Measurements from ENCODE around the gene THTPA.
"Not testable (repeated sequence)": the region's sequence is repeated elsewhere in the genome, so short reads cannot be mapped to it uniquely, and the experiment has no call there.

THTPA gene

DNA sequence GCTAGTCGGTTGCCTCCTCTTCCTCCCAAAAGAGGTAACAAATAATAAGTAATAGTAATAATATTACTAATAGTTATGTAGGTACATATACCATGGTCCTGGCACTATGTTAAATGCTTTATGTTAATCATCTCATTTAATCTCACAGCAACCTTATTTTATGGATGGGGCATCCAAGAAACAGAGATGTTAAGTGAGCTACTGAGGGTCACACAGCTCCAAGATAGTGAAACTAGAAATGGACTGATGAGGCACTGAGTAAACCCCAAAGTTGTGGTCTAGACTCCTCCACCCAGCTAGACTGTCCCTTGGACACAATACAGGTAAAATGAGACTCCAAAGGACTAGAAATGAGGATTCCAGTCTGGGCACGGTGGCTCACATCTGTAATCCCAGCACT lies 19.6 kb upstream of the THTPA start:
- in situ Hi-C loops (cut with HindIII; ENCODE audit: low pct_ligation_motif_present, low sequenced_read_pairs): no loop called here
- H3K36me3 ChIP-seq (replicated peaks): no peaks in the 10 kb centered on the region
- H3K4me3 ChIP-seq (ENCODE audit: low read depth, low read length): no peak overlapping the region
- no peak overlapping the region for H3K27ac ChIP-seq
- no peak for DNase-seq
- no peaks in the 10 kb centered on the region for H3K27me3 ChIP-seq (replicated peaks)
- TF ChIP-seq, protein P1, sequence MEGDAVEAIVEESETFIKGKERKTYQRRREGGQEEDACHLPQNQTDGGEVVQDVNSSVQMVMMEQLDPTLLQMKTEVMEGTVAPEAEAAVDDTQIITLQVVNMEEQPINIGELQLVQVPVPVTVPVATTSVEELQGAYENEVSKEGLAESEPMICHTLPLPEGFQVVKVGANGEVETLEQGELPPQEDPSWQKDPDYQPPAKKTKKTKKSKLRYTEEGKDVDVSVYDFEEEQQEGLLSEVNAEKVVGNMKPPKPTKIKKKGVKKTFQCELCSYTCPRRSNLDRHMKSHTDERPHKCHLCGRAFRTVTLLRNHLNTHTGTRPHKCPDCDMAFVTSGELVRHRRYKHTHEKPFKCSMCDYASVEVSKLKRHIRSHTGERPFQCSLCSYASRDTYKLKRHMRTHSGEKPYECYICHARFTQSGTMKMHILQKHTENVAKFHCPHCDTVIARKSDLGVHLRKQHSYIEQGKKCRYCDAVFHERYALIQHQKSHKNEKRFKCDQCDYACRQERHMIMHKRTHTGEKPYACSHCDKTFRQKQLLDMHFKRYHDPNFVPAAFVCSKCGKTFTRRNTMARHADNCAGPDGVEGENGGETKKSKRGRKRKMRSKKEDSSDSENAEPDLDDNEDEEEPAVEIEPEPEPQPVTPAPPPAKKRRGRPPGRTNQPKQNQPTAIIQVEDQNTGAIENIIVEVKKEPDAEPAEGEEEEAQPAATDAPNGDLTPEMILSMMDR (IDR thresholded peaks at IDR 0.05; ENCODE audit: low read depth, low read length, missing control alignments): no peak

DNA sequence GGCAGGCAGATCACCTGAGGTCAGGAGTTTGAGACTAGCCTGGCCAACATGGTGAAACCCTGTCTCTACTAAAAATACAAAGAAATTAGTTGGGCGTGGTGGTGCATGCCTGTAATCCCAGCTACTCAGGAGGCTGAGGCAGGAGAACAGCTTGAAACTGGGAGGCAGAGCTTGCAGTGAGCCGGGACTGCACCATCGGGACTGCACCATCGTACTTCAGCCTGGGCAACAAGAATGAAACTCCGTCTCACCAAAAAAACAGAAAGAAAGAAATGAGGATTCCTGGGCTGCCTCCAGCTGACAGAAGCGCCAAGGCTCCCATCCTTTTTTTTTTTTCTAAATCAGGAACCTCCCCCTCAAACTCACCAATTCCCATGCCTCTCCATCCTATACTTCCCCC lies 19.2 kb upstream of the THTPA start:
- H3K36me3 ChIP-seq (replicated peaks); H3K27me3 ChIP-seq (replicated peaks); DNase-seq; H3K27ac ChIP-seq; H3K4me3 ChIP-seq (ENCODE audit: low read depth, low read length); in situ Hi-C loops (cut with HindIII; ENCODE audit: low pct_ligation_motif_present, low sequenced_read_pairs): not testable (repeated sequence)

DNA sequence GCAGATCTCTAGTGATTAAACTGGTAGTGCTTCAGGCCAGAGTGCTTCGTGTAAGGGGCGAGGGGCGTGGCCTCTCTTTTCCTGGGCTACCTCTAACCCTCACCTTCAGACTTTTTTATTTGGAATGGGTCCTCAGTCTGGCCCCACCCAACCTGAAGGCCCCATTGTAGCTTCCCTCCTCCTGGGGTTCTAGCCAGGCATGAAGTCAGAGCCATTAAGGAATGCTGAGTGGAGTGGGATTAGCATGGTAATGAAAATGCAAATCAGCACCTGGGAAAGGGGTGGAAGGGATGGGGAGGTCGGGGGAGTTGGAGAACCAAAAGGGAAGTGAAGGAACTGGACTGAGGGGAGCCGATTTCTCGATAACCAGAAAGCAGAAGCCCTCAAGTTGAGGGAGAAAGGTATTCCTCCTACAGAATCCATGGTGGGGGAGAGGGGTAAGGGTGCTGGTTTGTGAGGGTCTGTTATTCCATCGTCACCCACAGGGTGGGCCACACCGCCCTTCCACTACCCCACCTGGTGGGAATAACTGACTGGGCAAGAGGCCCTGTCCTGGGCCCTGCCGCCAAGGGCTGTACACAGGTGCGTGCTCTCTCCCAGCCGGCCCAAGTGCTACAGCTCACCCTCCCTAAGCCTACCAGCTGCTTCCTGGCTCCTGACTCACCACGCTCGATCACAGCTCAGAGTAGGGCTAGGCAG lies 18.6 kb upstream of the THTPA start:
- H3K4me3 ChIP-seq (ENCODE audit: low read depth, low read length): no peak overlapping the region
- TF ChIP-seq, protein P1 (IDR thresholded peaks at IDR 0.05; ENCODE audit: low read depth, low read length, missing control alignments): no peak
- no peaks in the 10 kb centered on the region for H3K36me3 ChIP-seq (replicated peaks)
- in situ Hi-C loops (cut with HindIII; ENCODE audit: low pct_ligation_motif_present, low sequenced_read_pairs): no loop called here
- no peaks in the 10 kb centered on the region for H3K27me3 ChIP-seq (replicated peaks)
- DNase-seq: no peak
- H3K27ac ChIP-seq: no peak overlapping the region

DNA sequence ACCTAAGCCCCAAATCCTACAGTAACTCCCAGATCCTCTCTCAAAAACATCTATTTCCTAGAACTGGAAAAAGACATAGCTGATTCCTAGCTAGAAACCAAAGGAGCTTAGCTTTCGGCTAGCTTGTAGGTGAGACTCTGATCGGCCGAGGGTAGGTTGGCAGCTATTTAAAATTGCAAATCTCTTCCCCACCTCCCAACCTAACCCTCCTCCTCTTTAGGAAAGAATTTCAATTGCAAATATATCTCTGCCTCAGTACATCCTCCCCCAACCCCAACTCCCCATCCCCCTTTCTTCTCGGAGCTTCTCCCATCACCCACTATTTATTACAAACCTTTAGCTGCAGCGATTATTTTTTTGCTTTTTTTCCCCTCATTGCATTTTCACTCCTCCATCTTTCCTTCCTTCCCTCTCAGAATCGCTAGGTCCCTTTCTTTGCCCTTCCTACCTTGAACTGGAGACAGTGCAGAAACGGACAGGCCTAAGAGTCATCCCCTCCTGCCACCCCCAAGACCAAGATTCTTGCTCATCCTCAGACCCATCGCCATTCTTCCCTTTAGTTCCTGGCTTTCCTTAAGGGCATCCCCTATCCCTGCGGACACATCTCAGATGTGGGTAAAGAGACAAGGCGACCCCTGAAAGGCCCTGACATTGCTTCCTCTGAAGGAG lies 17.9 kb upstream of the THTPA start:
- in situ Hi-C loops (cut with HindIII; ENCODE audit: low pct_ligation_motif_present, low sequenced_read_pairs): no loop called here
- Histone ChIP-seq H3K4me3 (ENCODE audit: low read depth, low read length) (no peak overlapping the region), H3K36me3 (replicated peaks) (no peaks in the 10 kb centered on the region), H3K27ac (no peak overlapping the region), H3K27me3 (replicated peaks) (no peaks in the 10 kb centered on the region)
- TF ChIP-seq, protein P1 (IDR thresholded peaks at IDR 0.05; ENCODE audit: low read depth, low read length, missing control alignments): no peak
- DNase-seq: no peak

DNA sequence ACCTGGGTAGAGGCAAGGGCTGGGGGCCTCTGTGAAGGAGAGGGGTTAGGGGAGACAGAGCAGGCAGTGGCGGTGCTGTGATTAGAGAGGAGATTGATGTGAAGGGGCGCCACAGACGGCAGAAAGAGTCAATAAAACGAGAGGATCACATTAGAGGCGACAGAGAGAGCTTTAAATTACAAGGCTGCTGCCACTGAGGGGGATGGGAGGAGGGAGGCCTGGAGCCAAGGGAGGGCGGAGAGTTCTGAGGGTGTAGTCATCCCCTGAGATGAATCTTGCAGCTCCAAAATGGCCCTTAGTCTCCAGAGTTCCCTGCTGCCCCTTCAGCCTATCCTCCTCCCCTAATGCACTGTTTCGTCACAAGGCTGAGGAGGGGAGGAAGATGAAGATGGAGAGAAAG lies 17.3 kb upstream of the THTPA start:
- Histone ChIP-seq H3K4me3 (ENCODE audit: low read depth, low read length) (no peak overlapping the region), H3K36me3 (replicated peaks) (no peaks in the 10 kb centered on the region), H3K27ac (no peak overlapping the region), H3K27me3 (replicated peaks) (no peaks in the 10 kb centered on the region)
- DNase-seq: no peak
- in situ Hi-C loops (cut with HindIII; ENCODE audit: low pct_ligation_motif_present, low sequenced_read_pairs): no loop called here
- TF ChIP-seq, protein P1 (IDR thresholded peaks at IDR 0.05; ENCODE audit: low read depth, low read length, missing control alignments): no peak

DNA sequence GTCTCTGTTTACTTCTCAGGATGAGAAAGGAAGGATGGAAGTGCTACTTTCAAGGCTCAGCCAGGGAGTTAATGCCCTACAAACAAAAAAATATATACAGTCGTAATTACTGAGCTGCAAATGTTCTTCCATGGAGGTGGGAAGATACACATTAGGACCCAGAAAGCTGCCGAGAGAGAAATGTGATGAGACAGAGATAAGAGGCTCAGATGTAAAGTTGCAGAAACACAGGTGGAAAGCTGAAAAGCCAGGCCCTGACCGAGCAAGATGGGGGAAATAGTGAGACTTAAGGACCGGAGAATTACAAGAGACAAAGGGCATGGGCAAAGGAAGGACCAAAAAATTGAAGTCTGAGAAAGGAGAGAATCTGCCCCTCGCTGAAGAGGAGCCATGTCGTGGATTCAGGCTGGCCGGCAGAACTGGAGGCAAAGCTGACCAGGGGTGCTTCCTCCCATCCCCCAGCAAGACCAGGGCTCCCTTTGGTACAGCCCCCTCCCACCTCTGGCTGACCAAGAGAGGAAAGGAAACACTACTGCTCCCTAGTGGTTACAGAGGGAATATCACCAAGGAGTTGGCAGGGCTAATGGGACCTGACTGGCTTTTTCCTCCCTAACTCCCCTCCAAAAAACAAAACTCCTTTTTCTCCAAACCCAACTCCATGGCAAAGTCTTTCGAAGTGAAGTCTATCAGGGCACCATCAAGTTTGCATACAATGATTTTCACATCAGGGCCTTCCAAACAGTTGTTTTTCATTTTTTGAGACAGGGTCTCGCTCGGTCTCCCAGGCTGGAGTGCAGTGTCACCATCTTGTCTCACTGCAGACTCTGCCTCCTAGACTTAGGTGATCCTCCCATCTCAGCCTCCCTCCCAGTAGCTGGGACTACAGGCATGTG lies 16.6 kb upstream of the THTPA start:
- no peak overlapping the region for H3K27ac ChIP-seq
- no peaks in the 10 kb centered on the region for H3K27me3 ChIP-seq (replicated peaks)
- TF ChIP-seq, protein P1 (IDR thresholded peaks at IDR 0.05; ENCODE audit: low read depth, low read length, missing control alignments): peak; percentile 84
- in situ Hi-C loops (cut with HindIII; ENCODE audit: low pct_ligation_motif_present, low sequenced_read_pairs): no loop called here
- H3K4me3 ChIP-seq (ENCODE audit: low read depth, low read length): no peak overlapping the region
- peak; percentile 17 for DNase-seq
- no peaks in the 10 kb centered on the region for H3K36me3 ChIP-seq (replicated peaks)
